GM19395 (cell line): ENCODE results near the gene SDR42E2.
"Not testable (repeated sequence)": the region's sequence is repeated elsewhere in the genome, so short reads cannot be mapped to it uniquely, and the experiment has no call there.

Experiments
- ATAC-seq: cut with Tn5 transposase; IDR thresholded peaks from one replicate; pipeline ENCODE4 v1.9.1; 2021; ENCODE audit warnings: mild to moderate bottlenecking, moderate library complexity; ENCODE audit not compliant: unreplicated experiment

SDR42E2 gene

DNA sequence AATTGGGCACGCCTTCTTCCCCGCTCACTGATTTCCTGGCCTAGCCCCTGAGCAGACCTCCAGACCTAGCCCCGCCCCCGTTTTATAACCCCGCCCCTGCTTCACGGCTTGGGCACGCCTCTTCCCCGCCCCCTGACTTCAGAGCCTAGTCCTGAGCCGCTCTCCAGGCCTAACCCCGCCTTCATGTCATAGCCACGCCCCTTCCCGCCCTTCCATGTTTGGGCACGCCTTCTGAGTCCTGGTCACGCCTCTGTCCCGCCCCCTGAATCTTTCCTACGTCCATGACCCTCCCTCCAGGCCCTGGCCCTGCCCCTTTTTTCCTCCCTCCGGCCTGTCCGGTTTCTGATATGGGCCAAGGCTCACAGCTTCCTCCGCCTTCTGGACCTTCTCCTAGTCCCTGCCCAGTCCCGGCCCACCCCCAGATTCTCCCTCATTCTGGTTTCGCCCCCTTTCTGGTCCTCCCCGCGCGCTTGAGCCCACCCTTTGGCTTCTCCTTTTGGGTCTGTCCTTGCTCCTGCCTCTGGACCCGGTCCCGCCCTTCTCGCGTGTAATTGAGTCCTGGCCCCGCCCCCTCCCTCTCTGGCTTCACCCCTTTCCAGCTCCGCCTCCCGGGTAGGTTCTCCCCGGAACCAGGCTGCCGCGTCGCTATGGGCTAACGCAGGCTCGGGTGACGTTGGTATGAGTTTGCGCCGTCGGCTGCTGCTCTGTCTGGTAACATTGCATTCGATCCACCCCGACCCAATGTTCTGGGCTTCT is 28.6 kb downstream of the SDR42E2 start:
- peak; percentile 50 for ATAC-seq

- no peak for ATAC-seq
Observed at GRCh38 chr16:22191532-22192260, 29.4 kb downstream of the SDR42E2 start.

- no peak for ATAC-seq
Observed at GRCh38 chr16:22192261-22193062, 30.2 kb downstream of the SDR42E2 start.

GRCh38 chr16:22193063-22193411 is 30.7 kb downstream of the SDR42E2 start:
- no peak for ATAC-seq

- ATAC-seq = no peak
Observed at GRCh38 chr16:22194707-22195444, 32.6 kb downstream of the SDR42E2 start.

- no peak for ATAC-seq
Observed at GRCh38 chr16:22195445-22195694, 33.1 kb downstream of the SDR42E2 start.

- peak; percentile 38 for ATAC-seq
Observed at GRCh38 chr16:22195695-22196558, 33.6 kb downstream of the SDR42E2 start.

- ATAC-seq = not testable (repeated sequence)
Observed at GRCh38 chr16:22196559-22197168, 34.4 kb downstream of the SDR42E2 start.

DNA sequence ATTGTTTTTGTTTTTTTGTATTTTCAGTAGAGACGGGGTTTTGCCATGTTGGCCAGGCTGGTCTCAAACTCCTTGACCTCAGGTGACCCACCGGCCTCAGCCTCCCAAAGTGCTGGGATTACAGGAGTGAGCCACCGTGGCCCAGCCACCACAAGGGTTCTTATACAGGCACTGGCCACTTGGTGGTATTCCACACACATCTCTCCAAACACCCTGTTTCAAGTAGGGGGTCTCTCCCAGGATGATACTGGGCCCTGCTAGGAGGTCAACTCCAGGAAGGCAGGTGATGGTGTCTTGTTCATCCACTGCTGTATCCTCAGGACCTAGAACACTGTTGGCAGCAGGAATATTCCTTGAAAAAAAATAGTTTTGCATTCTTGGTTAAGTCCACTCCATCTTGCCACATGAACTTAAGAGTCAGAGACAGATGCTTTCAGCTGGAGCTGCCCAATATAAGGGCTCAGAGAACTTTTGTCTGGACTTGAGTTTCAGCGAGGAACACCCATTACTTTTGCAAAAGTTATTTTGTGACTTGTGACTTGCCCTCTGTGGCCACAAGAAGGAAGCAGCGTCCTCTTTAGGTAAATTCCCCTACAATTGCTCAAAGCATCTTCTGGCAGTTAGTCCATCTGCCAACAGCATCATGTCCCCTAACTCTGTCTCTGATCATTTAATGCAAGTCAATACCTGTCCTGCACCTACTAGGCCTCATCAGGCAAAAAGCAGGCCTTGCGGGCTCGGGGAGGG is 36.4 kb downstream of the SDR42E2 start:
- no peak for ATAC-seq

GRCh38 chr16:22202261-22202637 is 39.9 kb downstream of the SDR42E2 start:
- ATAC-seq = no peak

- ATAC-seq = no peak
Observed at GRCh38 chr16:22203091-22203490, 40.8 kb downstream of the SDR42E2 start.

DNA sequence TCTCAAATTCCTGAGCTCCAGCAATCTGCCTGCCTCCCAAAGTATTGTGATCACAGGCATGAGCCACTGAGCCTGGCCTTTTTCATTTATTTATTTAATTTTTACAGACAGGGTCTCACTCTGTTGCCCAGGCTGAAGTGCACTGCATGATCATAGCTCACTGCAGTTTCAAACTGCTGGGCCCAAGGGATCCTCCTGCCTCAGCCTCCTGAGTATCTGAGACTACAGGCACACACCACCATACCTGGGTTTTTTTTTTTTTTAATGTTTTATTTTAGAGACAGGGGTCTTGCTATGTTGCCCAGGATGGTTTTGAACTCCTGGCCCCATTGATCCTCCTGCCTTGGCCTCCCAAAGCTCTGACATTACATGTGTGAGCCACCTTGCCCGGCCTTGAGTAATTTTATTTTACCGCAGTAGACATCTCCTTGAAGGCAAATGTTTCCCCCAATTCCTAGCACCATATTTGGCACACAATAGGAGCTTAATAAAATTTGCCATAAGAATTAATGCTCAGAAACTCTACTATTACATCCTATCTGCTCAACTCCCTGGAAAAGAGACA is 41.9 kb downstream of the SDR42E2 start:
- ATAC-seq = no peak

- ATAC-seq = no peak
Observed at GRCh38 chr16:22205577-22206012, 43.3 kb downstream of the SDR42E2 start.

GRCh38 chr16:22206013-22206841 is 43.9 kb downstream of the SDR42E2 start, which contains the start of gene EEF2K:
Gene EEF2K, plus strand, starts transcription at chr16:22206278. Its CDS starts 19,452 bp downstream, at chr16:22225730.
- ATAC-seq = peak; percentile 84

- ATAC-seq = no peak
Observed at GRCh38 chr16:22206842-22207714, 44.8 kb downstream of the SDR42E2 start.

DNA sequence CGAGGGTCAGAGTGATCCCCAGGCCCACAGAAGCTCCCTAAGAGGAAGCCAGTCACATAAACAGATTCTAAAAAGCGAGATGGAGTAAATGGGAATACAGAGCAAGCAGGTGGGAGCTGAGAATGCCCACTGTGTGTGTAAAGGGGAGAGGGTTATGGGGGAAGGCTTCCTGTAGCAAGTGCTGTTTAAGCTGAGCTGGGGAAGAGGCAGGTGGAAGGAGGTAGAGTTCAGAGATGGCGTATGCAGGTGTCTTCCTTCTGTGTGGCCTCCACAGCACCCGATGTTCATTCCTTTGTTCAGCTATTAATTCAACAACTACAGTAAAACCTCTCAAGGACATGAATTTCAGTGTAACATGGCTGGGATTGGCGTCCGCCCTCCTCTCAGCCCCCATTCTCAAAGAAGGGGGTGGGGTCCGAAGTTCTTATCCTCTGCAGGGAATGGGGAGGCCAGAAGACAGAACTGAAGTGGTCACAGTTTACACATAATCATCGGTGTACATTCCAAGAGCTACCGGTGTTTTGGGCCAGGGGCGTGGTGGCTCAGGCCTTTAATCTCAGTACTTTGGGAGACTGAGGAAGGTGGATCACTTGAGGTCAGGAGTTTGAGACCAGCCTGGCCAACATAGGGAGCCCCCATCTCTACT is 45.5 kb downstream of the SDR42E2 start:
- no peak for ATAC-seq
